HepG2 (cell line): ENCODE data around the gene TNFRSF11A. TPM values are rescaled to one million over a fixed set of nuclear protein-coding genes. Genes with fewer than 3 reads are reported as not detected.

Experiments
- ADNP ChIP-seq: sonication (generic); formaldehyde crosslinking; IDR thresholded peaks from 2 replicates; pipeline ENCODE4 v1.4.0; 2020; ENCODE audit warnings: missing genetic modification reagents
- ARNT ChIP-seq: fragments of 450-650 bp; IDR thresholded peaks from 2 replicates; pipeline ENCODE4 v1.6.1; 2017
- FOXK1 ChIP-seq: sonication (generic); formaldehyde crosslinking; IDR thresholded peaks from 2 replicates; pipeline ENCODE4 v1.4.0; 2020; ENCODE audit warnings: low read depth, missing genetic modification reagents, borderline replicate concordance
- GTF3A ChIP-seq: sonication (generic); formaldehyde crosslinking; conservative IDR thresholded peaks from 2 replicates; pipeline ENCODE4 v1.4.0; 2020; ENCODE audit warnings: mild to moderate bottlenecking, missing genetic modification reagents
- HMG20B ChIP-seq: conservative IDR thresholded peaks from 2 replicates; pipeline ENCODE4 v1.6.1; 2016; ENCODE audit warnings: missing genetic modification reagents, missing compliant biosample characterization
- MAZ ChIP-seq, 2 experiments: sonication (generic) in 1 of 2; formaldehyde crosslinking in 1 of 2; IDR thresholded peaks; 2 replicates each; pipeline versions ENCODE4 v1.5.0 to v1.6.1; 2012 to 2020; ENCODE audit warnings: low read depth in 2 of 2, mild to moderate bottlenecking in 2 of 2, borderline replicate concordance in 1 of 2, improper control_type of control experiment in 1 of 2, low read length in 1 of 2, missing genetic modification reagents in 1 of 2, moderate library complexity in 1 of 2
- NRL ChIP-seq: sonication (generic); formaldehyde crosslinking; IDR thresholded peaks from 2 replicates; pipeline ENCODE4 v1.5.0; 2020; ENCODE audit warnings: missing genetic modification reagents, mild to moderate bottlenecking, moderate library complexity, borderline replicate concordance
- SKI ChIP-seq: fragments of 450-650 bp; IDR thresholded peaks from one replicate; pipeline ENCODE4 v1.6.1; 2018; ENCODE audit warnings: mild to moderate bottlenecking; ENCODE audit not compliant: partially characterized antibody
- SYNCRIP ChIP-seq: fragments of 200-400 bp; formaldehyde crosslinking; IDR thresholded peaks from 2 replicates; pipeline ENCODE4 v1.6.1; 2018; ENCODE audit warnings: mild to moderate bottlenecking, low read depth, low read length; ENCODE audit not compliant: insufficient read depth
- ZBTB1 ChIP-seq: sonication (generic); formaldehyde crosslinking; IDR thresholded peaks from 2 replicates; pipeline ENCODE4 v1.4.0; 2020; ENCODE audit warnings: missing genetic modification reagents, borderline replicate concordance
- ZBTB10 ChIP-seq: sonication (generic); formaldehyde crosslinking; IDR thresholded peaks from 2 replicates; pipeline ENCODE4 v1.4.0; 2020; ENCODE audit warnings: missing genetic modification reagents, borderline replicate concordance
- ZMAT5 ChIP-seq: sonication (generic); formaldehyde crosslinking; IDR thresholded peaks from 2 replicates; pipeline ENCODE4 v1.5.0; 2020; ENCODE audit warnings: mild to moderate bottlenecking, low read depth, missing genetic modification reagents, borderline replicate concordance
- ZNF10 ChIP-seq: sonication (generic); formaldehyde crosslinking; IDR thresholded peaks from 2 replicates; pipeline ENCODE4 v1.4.0; 2020; ENCODE audit warnings: mild to moderate bottlenecking, low read depth, missing genetic modification reagents, borderline replicate concordance
- ZNF597 ChIP-seq: sonication (generic); formaldehyde crosslinking; IDR thresholded peaks from 2 replicates; pipeline ENCODE4 v1.5.0; 2020; ENCODE audit warnings: missing genetic modification reagents
- ZNF598 ChIP-seq: sonication (generic); formaldehyde crosslinking; IDR thresholded peaks from 2 replicates; pipeline ENCODE4 v1.5.1; 2020; ENCODE audit warnings: mild to moderate bottlenecking, missing genetic modification reagents, borderline replicate concordance
- polyA plus RNA-seq, 8 experiments: library from polyadenylated mRNA; depleted of rRNA in 3 of 8; stranded (reverse) in 7 of 8; unstranded in 1 of 8; fragments of >200 nt; fragmentation: Illumina TruSeq in 4 of 8; extraction: Trizol in 4 of 8; gene quantifications; 2 replicates each; pipeline versions ENCODE4 v1.2.1 to v1.2.3, GENCODE V29; 2011 to 2016; ENCODE audit warnings: low read depth in 4 of 8, missing spikeins in 1 of 8, mixed read lengths in 1 of 8; ENCODE audit not compliant: insufficient read depth in 1 of 8
- total RNA-seq, 5 experiments: library from RNA; depleted of rRNA; stranded (reverse); fragments of >200 nt; fragmentation: Illumina TruSeq; extraction: Trizol; gene quantifications; 2 replicates each; pipeline ENCODE4 v1.2.3, GENCODE V29; 2016; ENCODE audit warnings: low read depth in 1 of 5

Gene TNFRSF11A
- total and polyA plus RNA-seq, 2 of the 13 experiments (the other 11 are each of a cell fraction or from before 2014, with no cell fraction given) = 4.6 to 6.4 TPM

- TF ChIP-seq ZBTB10 = no peak
- no peak for TF ChIP-seq HMG20B (CRISPR knock-in tag)
- TF ChIP-seq NRL (CRISPR knock-in tag) = no peak
- no peak for TF ChIP-seq ARNT
- no peak for TF ChIP-seq FOXK1 (CRISPR knock-in tag)
- no peak for TF ChIP-seq MAZ (IDR thresholded peaks at IDR 0.05; ENCODE audit: borderline replicate concordance, low read depth, low read length)
- TF ChIP-seq MAZ (CRISPR knock-in tag; IDR thresholded peaks at IDR 0.05; ENCODE audit: low read depth) = no peak
- TF ChIP-seq ZBTB1 (CRISPR knock-in tag) = no peak
- no peak for TF ChIP-seq SKI
- no peak for TF ChIP-seq GTF3A (CRISPR knock-in tag)
- TF ChIP-seq SYNCRIP = no peak
- no peak for TF ChIP-seq ZNF598 (CRISPR knock-in tag)
- TF ChIP-seq ADNP (CRISPR knock-in tag) = no peak
- TF ChIP-seq ZMAT5 (CRISPR knock-in tag) = no peak
- no peak for TF ChIP-seq ZNF597 (CRISPR knock-in tag)
- TF ChIP-seq ZNF10 (CRISPR knock-in tag) = no peak
Measured at GRCh38 chr18:62437235-62438017, 112.3 kb downstream of the TNFRSF11A start (continued).
